ENCODE measurements around the gene GREM2.

- TF ChIP-seq CTCF (conservative IDR thresholded peaks at IDR 0.05; ENCODE audit: low read depth, low read length) (no peak), EZH2phosphoT487 (IDR thresholded peaks at IDR 0.05; ENCODE audit: borderline replicate concordance, low read length) (no peak), EZH2 (IDR thresholded peaks at IDR 0.05; ENCODE audit: low read length, unreplicated experiment) (no peak)
Observed at GRCh38 chr1:240652549-240652948, 40.6 kb upstream of the GREM2 start.
